GM12874 (cell line): ENCODE results near the gene KHSRP.

Experiments
- CTCF ChIP-seq: IDR thresholded peaks from 2 replicates; pipeline ENCODE4 v1.5.1; 2011; ENCODE audit warnings: low read depth, mild to moderate bottlenecking, control low read depth, low read length, moderate library complexity; ENCODE audit not compliant: insufficient read depth

KHSRP gene

GRCh38 chr19:6423499-6424194, 964 bp downstream of the KHSRP start:
- no peak for TF ChIP-seq CTCF

- TF ChIP-seq CTCF, result no peak
Observed at GRCh38 chr19:6421075-6422014, 3.3 kb downstream of the KHSRP start.

- no peak for TF ChIP-seq CTCF
Observed at GRCh38 chr19:6418562-6418932, 6.1 kb downstream of the KHSRP start.

- TF ChIP-seq CTCF, result no peak
Observed at GRCh38 chr19:6417713-6418561, 6.7 kb downstream of the KHSRP start.

GRCh38 chr19:6416658-6417405, 7.8 kb downstream of the KHSRP start:
- TF ChIP-seq CTCF, result no peak

- no peak for TF ChIP-seq CTCF
Observed at GRCh38 chr19:6415591-6416190, 8.9 kb downstream of the KHSRP start.
